GM19099 (cell line): ENCODE measurements around the gene KRTAP22-2.

Experiments used
- POLR2A ChIP-seq: IDR thresholded peaks from 3 replicates; pipeline ENCODE4 v1.6.1; 2011; ENCODE audit warnings: low read depth; ENCODE audit not compliant: insufficient read length; ENCODE audit errors: extremely low read depth

The KRTAP22-2 gene

DNA sequence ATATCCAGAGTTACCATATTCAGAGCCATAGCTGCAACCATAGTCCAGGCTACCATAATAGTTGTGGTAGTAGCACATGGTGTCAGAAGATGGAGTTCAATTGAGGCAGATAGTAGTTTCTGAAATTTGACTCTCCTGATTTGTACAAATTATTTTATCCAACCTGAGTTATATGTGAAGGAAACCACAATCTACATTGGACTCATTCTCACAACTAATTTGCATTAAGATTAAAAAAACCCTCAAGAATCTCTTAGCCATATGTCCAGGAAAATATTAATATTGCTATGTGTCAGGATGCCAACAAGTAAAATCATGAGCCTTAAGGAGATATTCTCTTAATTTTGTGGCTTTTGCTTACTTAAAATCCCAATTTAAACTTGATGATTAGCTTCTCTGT, at the start of gene KRTAP22-2:
Gene KRTAP22-2 (minus strand): TSS at position 101 of the 400 bp plus-strand sequence.
- no peak for TF ChIP-seq POLR2A

DNA sequence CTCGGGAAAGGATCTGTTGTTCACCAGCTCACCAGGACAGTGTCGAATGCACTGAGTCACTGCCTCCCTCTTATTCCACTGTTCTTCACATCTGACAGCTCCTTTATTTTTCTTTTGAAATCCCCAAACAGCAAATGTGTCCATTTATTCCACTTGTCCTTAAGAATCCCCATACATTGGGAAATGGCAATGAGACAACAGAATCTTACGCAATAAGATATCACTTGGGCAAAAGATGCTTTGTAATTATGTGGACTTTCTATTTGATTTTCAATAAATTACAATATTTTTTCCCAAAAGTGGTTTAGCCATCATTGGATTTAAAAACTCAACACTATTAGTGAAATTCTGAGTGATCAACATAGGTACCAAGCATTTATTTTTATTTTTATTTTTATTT, 48.5 kb upstream of the KRTAP22-2 start:
- no peak for TF ChIP-seq POLR2A

DNA sequence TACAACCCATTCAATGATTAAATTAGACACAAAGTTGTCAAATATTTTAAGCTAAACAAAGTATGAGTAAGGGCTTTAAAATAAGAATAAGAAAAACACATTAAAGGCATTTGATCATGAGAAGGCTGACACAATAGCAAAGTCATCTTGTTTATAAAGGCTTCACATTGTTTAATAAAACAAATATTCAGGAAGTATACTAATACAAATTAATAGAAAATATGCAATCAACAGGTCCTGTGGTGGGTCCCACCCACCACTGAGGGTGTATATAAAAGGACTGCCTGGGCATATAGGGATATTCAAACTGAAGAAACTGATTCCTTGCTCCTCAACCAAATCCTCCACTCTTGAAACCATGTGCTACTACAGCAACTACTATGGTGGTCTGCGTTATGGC, 44.7 kb upstream of the KRTAP22-2 start, which contains the start of gene KRTAP20-2:
Gene KRTAP20-2 (plus strand): TSS at position 301 of the 400 bp plus-strand sequence. CDS start 58 bp downstream, at position 359.
- no peak for TF ChIP-seq POLR2A

DNA sequence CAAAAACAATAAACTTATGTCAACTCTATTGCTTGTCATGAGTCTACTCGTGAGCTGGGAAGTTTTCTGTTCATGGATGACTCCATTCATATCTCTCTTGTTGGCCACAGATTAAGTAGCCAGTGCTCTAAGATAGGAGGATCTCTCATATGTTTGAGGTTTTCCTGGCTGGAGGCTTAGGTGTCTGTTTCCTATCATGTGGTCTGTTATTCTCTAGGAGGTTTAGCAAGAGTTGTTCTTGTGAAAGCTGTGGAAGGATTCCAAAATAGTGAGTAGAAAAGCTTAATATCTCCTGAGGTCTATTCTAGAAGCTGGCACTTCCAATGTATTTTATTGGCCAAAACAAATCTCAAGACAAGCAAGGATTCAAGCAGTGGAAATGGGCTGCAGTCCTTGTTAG, 39.0 kb upstream of the KRTAP22-2 start:
- TF ChIP-seq POLR2A, result no peak

DNA sequence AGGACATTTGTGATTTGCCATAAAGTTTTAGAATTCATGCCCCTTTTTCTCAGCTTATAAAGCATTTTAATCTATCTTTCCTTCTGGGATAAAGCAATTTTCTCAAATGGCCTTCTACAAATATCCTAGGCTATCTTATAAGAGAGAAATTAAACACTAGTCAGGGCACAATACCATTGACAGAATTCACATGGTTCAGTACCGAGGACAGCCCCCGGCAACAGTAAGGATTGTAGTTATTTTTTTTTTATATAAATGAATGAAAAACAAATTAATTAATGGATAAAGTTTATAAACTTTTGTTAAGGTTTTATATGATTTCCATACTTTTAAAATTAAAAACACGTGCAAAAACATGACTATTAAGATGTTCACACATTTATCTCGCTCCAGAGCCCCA, 37.9 kb upstream of the KRTAP22-2 start:
- no peak for TF ChIP-seq POLR2A

DNA sequence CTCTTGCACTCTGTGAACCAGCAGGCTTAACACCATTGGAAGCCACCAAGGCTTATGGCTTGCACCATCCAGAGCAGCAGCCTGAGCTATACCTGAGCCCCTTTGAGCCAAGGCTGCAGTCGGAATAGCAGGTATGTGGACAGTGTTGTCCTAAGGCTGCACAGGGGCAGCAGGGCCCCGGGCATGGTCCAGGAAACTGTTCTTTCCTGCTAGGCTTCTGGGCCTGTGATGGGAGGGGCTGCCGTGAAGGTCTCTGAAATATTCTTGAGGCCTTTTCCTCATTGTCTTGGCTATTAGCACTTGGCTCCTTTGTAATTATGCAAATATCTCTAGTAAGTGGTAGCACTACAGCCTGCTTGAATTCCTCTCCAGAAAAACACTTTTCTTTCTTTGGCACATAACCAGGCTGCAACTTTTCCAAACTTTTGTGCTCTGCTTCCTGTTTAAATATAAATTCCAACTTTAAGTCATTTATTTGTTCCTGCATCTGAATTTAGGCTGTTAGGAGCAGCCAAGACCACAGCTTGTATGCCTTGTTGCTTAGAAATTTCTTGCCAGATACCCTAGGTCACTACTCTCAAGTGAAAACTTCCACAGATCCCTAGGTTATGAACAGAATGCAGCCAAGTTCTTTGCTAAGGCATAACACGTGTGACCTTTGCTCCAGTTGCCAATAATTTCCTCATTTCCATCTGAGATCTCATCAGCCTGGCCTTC, 35.4 kb upstream of the KRTAP22-2 start:
- no peak for TF ChIP-seq POLR2A

DNA sequence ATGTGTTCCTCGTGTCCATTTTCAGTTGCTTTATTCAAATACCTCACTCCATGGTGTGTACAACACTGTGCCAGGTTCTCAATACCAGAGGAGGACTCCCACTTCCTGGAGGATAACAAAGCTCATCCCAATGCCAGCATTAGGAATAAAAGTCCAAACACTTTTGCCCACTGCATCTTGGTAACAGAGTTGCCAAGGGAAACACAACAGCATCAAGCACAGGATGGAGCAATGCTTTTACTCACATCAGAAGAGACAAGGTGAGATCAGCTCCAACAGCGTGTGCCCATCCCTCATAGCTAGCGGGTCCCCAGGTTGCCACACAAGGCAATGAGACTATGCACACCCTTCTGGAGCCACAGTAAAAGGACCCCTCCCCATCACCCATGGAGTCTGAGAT, 33.2 kb upstream of the KRTAP22-2 start:
- no peak for TF ChIP-seq POLR2A

DNA sequence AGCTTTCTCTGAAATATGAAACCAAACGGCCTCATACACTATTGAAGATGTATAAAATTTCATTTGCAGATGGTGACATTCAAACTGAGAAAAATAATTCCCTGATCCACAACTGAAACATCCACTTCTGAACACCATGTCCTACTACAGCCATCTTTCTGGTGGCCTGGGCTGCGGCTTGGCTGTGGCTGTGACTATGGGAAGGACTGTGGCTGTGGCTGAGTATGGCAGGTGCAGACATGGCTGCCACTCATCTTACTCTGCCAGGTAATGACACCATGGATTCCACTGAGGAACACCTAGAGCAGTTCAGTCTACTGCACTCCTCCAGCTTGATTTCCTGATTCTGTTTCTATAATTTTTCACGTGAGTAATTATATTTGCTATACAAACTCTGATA, 30.3 kb upstream of the KRTAP22-2 start, which contains the start of gene KRTAP20-4:
Gene KRTAP20-4 (plus strand): TSS at position 106 of the 400 bp plus-strand sequence.
- no peak for TF ChIP-seq POLR2A

DNA sequence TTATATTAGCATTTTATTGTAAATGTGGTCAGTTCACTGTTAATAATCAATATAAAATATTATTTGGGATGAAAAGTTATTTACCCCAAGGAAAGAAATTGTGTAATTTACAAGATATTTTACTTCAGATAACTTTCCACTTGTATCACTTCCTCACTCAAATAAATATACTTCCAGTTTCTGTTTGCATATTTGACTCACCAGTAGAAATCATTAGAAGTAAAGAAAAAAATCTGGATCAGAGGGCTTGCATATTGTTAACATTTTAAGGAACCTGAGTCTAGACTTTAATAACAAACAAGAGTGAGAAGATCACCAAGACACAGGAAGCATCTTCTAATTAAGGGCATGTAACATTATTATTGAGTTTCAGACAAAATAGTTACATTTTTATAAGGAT, 29.9 kb upstream of the KRTAP22-2 start:
- no peak for TF ChIP-seq POLR2A

DNA sequence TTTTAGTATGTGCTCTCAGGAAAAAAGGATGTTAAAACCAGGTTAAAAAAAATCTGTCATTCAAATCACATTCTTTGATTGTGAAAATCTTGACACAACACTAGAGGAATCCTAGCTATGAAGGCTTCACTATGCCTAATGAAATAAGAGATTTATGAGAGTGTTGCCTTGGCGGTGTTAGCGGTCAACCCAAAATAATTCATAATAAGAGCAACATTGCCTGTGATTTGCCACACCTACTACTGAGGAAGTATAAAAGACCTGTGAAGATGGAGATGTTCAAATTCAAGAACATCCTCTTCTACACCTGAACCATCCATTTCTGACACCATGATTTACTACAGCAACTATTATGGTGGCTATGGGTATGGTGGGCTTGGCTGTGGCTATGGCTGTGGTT, 25.9 kb upstream of the KRTAP22-2 start, which contains the start of gene KRTAP20-1:
Gene KRTAP20-1 (plus strand): TSS at position 301 of the 400 bp plus-strand sequence. CDS start 30 bp downstream, at position 331.
- no peak for TF ChIP-seq POLR2A

DNA sequence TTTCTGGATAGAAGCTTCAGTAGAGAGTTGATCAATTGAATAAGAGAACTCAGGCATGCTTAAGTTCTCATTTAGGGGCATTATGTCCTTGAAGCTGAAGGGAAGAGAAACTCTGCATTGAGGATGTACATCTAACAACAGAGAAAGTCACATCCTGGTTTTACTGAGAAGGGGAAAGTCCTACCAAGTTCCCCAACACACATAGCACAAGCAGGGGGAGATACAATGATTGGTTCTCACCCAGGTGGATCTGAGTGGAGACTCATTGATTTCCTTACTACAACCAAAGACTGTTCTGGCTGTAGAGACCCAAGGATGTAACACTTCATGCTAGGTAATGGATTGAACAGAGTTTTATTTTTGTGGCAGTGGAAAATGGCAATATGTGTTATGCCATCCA, 25.0 kb upstream of the KRTAP22-2 start:
- TF ChIP-seq POLR2A, result no peak

DNA sequence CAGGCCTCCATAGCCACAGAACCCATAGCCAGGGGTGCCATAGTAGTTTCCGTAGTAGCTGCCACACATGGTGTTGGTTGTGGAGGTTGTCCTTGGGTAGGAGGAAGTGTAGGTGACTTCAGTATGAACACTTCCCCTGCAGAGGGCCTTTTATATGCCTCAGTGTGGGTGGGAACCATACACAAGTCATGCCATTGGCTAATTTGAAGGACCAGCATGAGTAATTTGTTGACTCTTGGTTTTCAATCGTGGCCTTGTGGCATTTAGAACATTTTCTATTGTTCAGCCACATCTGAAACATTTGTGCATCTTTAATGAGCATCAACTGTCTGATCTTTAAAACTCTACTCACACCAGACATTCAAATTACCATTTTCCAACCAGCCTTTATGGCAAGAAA, 23.6 kb upstream of the KRTAP22-2 start, which contains the start of gene KRTAP6-1:
Gene KRTAP6-1 (minus strand): TSS at position 95 of the 400 bp plus-strand sequence. CDS start 26 bp downstream, at position 69.
- no peak for TF ChIP-seq POLR2A

DNA sequence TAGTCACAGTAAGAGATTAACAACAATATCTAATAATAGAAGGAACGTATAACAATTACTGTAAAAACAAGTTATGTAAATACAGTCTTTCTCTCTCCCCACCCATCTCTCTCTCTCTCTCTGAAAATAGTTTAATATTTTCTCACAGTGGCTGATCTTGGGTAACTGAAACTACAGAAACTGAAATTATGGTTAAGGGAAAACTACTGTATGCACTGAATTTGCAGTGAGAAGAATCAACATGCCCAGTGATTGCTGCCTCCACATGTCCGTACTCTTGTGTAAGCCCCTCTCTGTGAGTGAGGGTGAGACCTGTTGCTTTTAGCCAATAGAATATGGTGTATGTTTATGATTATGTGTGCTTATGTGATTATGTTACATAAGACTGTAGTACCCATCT, 21.9 kb upstream of the KRTAP22-2 start:
- TF ChIP-seq POLR2A, result no peak

DNA sequence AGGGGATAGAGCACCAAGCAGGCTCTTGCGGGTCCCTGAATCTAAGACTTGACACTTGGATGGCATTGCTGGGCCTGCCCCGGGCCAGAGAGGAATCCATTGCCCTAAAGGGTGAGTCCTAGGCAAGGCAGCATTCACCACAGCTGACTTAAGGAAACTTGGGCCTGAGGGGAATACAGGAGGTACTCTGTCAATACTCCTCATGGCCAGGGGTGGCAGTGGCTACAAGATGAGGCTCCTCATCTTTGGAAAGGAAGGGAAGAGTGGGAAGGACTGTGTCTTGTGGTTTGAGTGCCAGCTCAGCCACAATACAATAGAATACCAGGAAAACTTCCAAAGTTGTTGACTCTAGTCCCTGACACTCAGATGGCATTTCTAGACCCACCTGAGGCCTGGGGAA, 15.8 kb upstream of the KRTAP22-2 start:
- no peak for TF ChIP-seq POLR2A

DNA sequence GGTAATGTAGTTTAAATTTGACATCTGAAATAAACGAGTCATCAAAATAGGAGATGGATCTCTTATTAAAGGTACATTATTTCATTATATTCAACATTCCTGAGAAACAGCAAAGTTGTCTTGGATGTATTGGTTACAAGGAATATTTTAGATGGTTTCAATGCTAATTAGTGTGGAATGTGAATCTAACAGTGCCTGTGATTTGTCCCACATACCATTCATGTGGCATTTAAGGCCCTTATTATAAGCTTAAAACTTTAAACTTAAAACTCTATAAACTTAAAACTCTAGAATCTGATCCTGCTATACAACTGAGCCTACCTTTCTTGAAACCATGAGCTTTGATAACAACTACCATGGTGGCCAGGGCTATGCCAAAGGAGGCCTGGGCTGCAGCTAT, 10.6 kb upstream of the KRTAP22-2 start, which contains the start of gene KRTAP22-1:
Gene KRTAP22-1 (plus strand): TSS at position 301 of the 400 bp plus-strand sequence.
- TF ChIP-seq POLR2A, result no peak

DNA sequence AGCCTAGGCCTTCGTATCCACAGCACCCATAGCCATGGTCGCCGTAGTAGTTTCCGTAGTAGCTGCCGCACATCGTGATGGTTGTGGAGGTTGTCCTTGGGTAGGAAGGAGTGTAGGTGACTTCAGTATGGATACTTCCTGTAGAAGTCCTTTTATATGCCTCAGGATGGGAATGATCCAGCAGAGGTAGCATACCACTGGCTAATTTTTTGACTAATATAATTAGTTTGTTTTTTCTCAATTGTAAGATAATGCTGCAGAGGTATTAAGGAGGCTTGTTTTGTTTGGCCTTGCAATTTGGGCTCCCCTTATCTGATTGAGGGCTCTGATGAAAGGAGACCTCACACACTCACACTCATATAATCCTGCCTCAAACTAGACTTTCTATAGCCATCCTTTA, 8.6 kb upstream of the KRTAP22-2 start, which contains the start of gene KRTAP6-2:
Gene KRTAP6-2 (minus strand): TSS at position 101 of the 400 bp plus-strand sequence. CDS start 28 bp downstream, at position 73.
- no peak for TF ChIP-seq POLR2A
